Measurements from ENCODE around the gene TMEM138.
A peak's percentile ranks its signal among the peaks of the same experiment; 100 is the strongest.

The TMEM138 gene

DNA sequence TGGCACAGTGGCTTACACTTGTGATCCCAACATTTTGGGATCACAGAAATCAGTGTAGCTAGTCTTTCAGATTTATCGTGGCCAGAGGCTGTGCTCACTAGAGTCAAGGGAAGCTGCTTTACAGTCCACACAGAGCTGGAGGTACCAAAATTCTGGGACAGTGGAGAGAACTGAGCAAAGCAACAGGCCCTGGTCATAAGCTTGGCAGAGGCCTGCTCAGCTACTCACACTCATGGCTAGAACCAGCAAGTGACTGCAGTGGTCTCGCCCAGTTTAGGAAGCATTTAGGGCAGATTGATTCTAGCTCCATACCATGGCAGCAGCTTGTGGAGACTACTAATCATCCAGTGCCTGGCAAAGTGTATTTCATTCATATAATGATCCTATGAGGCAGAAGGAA, 39.0 kb downstream of the TMEM138 start:
- TF ChIP-seq, protein P1, sequence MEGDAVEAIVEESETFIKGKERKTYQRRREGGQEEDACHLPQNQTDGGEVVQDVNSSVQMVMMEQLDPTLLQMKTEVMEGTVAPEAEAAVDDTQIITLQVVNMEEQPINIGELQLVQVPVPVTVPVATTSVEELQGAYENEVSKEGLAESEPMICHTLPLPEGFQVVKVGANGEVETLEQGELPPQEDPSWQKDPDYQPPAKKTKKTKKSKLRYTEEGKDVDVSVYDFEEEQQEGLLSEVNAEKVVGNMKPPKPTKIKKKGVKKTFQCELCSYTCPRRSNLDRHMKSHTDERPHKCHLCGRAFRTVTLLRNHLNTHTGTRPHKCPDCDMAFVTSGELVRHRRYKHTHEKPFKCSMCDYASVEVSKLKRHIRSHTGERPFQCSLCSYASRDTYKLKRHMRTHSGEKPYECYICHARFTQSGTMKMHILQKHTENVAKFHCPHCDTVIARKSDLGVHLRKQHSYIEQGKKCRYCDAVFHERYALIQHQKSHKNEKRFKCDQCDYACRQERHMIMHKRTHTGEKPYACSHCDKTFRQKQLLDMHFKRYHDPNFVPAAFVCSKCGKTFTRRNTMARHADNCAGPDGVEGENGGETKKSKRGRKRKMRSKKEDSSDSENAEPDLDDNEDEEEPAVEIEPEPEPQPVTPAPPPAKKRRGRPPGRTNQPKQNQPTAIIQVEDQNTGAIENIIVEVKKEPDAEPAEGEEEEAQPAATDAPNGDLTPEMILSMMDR (conservative IDR thresholded peaks at IDR 0.05; ENCODE audit: low read depth, low read length), result no peak
- no peak overlapping the region for H3K4me3 ChIP-seq (ENCODE audit: low read depth, low read length)
- no peak for DNase-seq (ENCODE audit: low read depth)

DNA sequence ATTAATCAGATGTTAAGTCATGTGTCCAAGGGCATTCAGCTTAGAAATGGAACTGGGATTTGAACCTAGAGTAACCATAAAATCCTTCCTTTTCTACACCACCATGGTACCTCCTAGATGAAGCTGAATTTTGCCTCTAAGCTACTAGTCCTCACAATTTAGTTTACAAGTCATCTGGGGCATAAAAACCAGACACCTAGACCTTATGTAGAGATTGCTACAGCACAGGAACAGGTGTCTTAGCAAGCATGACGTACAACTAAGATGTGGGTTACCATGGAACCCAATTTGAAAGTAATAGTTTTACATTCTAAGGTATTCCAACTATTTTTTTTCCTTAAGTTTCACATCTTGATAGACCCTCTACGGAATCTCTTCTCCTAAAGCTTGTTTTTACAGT, 39.4 kb downstream of the TMEM138 start:
- DNase-seq (ENCODE audit: low read depth), result no peak
- no peak overlapping the region for H3K4me3 ChIP-seq (ENCODE audit: low read depth, low read length)
- TF ChIP-seq, protein P1 (conservative IDR thresholded peaks at IDR 0.05; ENCODE audit: low read depth, low read length), result no peak

DNA sequence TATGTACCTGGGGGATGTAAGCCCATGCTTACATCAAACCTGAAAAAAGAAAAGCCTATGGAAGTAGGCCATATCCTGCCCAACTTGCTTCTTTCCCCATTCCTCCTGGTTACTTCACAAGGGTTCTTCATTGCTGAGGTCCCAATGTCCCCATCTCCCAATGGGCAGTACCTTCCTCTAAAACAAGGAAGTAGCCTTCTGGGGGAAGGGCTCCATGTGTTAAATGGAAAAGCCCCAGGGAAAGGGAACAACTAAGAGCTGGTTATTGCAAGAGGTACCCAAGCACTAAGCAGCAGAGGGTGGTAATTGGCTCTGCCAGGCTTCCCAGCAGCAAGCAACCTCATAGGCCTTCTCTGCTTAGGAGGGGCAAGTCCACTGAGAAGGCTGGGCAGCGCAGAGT, 41.5 kb downstream of the TMEM138 start:
- TF ChIP-seq, protein P1 (conservative IDR thresholded peaks at IDR 0.05; ENCODE audit: low read depth, low read length), result no peak
- no peak overlapping the region for H3K4me3 ChIP-seq (ENCODE audit: low read depth, low read length)
- DNase-seq (ENCODE audit: low read depth), result no peak

DNA sequence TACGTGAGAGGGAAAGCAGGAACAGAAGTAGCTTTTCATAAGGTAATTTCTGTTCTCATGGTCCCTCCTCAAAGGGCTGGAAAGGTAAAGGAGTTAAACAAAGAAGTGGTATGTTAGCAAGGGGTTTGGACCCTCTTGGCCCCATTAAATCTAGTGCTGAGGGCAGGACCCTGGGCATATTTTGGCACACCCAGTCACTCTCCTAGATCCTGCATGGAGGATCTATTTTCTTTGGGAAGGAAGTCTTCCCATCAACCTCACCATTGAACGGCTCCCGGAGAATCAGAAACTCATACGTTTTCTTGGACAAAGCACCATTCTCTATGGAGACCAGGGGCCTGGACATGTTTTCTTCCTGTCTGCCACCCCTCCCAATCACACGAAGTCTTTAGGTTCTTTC, 41.9 kb downstream of the TMEM138 start:
- H3K4me3 ChIP-seq (ENCODE audit: low read depth, low read length), result no peak overlapping the region
- no peak for DNase-seq (ENCODE audit: low read depth)
- TF ChIP-seq, protein P1 (conservative IDR thresholded peaks at IDR 0.05; ENCODE audit: low read depth, low read length), result no peak

DNA sequence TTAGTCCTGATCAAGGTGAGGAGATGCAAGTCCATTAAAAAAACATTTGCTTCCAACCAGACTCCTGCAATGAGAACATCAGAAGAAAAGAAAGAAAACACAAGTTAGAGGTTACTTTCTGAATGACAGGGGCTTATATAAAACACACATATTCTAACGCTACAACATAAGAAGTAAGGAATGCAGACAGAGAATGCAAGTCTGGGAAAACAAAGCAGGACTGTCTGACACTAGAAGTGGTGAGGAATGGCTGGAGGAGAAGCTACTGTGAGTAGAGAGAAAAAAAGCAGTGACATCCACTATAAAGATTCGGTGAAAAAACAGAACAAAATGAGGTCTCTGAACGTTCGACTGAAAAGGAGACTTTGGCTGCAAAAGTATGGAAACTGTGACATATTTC, 42.5 kb downstream of the TMEM138 start:
- peak; percentile 10 for DNase-seq (ENCODE audit: low read depth)
- TF ChIP-seq, protein P1 (conservative IDR thresholded peaks at IDR 0.05; ENCODE audit: low read depth, low read length), result no peak
- no peak overlapping the region for H3K4me3 ChIP-seq (ENCODE audit: low read depth, low read length)

DNA sequence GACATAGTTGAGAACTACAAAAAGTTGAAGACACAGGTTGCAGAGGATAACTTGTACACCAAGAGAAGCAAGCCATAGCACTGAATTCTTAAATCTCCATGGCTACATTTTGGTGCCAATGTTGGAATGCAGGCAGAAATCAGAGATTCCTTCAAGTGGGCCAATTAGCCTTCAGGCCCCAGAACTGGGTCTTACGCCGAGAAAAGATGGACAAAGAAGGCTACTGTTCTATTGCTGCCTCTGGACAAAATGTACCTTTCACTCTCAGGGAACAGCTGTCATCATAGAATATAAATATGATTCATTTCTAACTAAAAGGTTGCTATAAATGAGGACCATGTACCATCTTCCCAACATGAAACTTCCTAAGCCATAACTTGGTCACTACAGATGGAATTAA, 43.9 kb downstream of the TMEM138 start:
- DNase-seq (ENCODE audit: low read depth), result no peak
- no peak overlapping the region for H3K4me3 ChIP-seq (ENCODE audit: low read depth, low read length)
- TF ChIP-seq, protein P1 (conservative IDR thresholded peaks at IDR 0.05; ENCODE audit: low read depth, low read length), result no peak

DNA sequence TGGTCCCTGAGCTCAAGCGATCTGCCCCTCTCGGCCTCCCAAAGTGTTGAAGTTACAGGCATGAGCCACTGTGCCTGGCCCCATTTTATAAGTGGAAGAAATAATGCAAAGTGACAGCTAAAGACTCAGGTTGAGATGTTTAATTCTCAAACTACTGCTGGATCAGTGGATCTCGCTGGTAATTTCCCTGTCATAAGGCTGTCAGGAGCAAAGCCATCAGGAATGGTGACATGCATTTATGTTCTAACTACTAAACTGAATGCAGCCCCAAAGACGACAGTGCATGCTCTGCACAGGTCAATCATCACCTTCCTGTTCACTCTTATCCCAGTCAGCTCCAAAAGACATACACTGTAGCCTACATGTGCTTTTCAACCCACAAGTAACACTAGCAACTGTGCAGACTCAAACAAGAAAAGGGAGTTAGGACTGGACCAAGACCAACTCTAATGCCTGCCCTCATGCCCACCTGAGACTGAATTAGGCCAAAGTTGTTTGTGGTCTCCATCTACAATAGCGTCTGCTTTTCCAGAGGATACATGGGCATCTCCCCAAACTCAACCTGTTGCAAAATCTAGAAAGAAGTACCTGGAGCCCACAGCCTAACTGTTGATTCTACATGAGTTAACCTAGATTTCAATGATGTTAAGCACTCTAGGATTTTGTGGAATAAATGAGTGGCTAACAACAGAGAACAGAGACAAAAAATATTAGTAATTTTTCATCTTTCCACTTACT, 45.0 kb downstream of the TMEM138 start:
- TF ChIP-seq, protein P1 (conservative IDR thresholded peaks at IDR 0.05; ENCODE audit: low read depth, low read length), result no peak

More for the DNA sequence above, 45.0 kb downstream of the TMEM138 start:
- no peak overlapping the region for H3K4me3 ChIP-seq (ENCODE audit: low read depth, low read length)
- DNase-seq (ENCODE audit: low read depth), result no peak

All from choroid plexus epithelial cell (primary cell).